HL-60/S4 treated with retinoic acid at 250 ng/mL for 4 days and 3 days (cell line): ENCODE measurements around the gene OR10G3.
"Not testable (repeated sequence)": the region's sequence is repeated elsewhere in the genome, so short reads cannot be mapped to it uniquely, and the experiment has no call there.

ENCODE experiments used
- in situ Hi-C: fragments of 300-500 bp; cut with MboI; formaldehyde crosslinking; loops from 2 replicates; pipeline ENCODE4 v1.7.0; 2022; ENCODE audit warnings: low sequenced_read_pairs

OR10G3 gene, protein sequence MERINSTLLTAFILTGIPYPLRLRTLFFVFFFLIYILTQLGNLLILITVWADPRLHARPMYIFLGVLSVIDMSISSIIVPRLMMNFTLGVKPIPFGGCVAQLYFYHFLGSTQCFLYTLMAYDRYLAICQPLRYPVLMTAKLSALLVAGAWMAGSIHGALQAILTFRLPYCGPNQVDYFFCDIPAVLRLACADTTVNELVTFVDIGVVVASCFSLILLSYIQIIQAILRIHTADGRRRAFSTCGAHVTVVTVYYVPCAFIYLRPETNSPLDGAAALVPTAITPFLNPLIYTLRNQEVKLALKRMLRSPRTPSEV

DNA sequence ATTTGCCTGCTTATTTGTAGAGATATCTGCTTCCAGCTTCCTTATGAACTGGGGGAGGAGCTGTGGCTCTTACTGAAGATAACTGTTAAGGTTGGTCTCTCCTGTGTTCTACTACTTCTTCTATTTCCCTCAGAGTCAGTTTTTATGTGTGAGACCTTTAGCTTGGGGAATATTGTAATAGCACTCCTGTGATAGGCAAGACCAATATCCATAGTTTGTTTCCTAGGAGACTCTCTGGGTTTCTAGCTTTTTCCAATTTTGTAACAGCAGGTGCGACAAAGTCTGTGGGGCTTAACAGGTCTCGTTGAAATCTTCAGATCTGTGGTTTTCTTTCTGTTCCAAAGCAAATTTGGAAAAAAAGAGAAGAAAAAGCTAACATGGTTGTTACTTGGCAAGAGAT is at the start of gene OR10G3:
TSS of gene OR10G3 (minus strand) at position 101 of the 400 bp plus-strand sequence. CDS start 9,332 bp downstream, outside the sequence.
- in situ Hi-C loops, result no loop called here

DNA sequence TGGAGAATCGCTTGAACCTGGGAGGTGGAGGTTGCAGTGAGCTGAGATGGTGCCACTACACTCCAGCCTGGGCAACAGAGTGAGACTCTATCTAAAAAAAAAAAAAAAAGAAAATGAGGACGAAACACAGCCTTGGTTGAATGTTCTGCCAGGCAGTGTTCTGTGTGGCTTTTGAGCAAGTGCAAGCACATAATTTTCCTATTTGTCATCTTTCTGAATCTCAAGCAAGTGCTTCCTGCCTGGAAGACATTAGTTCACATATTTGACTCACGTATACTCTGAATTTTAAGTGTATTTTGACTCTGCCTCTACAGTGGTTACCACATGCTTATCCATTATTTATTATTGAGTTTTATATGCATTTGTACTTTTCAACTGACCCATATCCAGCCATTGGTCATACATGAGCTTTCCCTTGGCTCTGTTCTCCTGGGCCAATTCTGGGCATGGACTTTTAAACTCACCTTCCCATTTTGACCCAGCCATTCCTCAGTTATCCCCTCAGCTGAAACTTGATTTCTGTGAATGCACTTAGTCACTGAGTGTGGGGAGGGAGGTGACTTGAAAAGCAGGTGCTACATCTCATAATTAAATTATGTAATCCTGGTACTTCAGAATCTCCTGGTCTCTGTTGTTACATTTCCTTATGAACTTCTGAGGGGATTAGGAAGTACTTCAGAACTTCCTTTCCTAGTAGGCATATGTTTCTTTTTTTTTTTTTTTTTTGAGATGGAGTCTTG is 46.8 kb upstream of the OR10G3 start:
- in situ Hi-C loops, result no loop called here

DNA sequence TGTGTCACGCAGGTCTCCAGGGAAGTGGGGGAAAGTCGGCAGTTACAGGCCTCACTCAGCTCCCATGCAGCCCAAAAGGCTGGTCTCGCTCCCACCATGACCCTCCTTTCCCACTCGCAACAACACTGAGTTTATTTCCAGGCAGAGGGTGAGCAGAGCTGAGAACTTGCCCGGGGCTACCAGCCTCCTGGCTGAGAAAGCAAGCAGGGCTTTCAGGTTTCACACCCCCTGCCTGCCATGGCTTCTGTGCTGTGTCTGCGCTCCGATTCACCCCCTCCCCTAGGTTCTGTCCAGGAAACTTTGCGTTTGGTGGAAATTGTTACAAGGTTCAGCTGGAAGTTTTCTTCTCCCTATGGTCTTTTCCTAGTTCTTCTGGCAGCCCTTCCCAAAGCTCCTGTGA is 37.7 kb upstream of the OR10G3 start:
- in situ Hi-C loops, result no loop called here

DNA sequence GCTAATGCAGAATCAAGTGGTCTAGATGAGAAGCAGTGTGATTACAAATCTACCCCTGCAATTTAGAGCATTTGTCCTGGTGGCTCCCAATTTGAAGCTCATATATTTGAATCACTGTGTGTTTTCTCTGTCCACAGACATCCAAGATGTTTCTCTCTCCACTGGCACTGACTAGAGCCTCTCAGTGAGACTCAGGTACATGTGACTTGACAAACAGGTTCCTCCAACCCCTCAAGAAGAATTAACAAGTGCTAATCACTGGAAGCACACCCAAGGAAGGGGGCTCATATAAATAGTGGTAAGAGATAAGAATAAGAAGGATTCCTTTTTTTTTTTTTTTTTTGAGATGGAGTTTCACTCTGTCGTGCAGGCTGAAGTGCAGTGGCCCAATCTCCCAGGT is 34.4 kb upstream of the OR10G3 start:
- in situ Hi-C loops, result no loop called here

DNA sequence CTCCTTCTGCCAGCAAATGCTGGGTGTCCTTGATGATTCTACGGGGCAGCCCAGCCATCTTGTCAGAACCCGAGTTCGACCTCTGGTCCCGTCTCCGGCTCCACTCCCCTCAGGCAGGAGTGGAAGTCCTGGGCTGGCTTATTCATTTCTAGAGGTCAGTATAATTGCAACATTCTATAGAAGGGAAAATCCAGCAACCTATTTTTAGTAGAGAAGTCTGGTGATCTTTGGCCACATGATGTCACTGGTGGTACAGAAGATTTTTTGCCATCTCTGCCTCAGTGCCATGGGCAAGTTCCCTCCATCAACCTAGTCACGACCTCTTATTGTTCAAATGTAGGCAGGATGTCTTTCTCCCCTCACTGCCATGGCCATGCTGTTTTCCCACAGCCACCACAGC is 32.4 kb upstream of the OR10G3 start:
- in situ Hi-C loops, result no loop called here

DNA sequence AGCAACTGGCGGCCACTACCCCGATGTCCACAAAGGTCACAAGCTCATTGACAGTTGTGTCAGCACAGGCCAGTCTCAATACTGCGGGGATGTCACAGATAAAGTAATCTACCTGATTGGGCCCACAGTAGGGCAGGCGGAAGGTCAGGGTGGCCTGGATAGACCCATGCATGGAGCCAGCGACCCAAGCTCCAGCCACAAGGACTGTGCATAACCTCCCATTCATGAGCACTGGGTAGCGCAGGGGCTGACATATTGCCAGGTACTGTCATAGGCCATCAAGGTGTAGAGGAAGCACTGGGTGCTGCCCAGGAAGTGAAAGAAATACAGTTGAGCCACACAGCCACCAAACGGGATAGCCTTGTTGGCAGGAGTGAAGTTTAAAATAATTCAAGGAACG is 22.3 kb upstream of the OR10G3 start:
- in situ Hi-C loops, result not testable (repeated sequence)

DNA sequence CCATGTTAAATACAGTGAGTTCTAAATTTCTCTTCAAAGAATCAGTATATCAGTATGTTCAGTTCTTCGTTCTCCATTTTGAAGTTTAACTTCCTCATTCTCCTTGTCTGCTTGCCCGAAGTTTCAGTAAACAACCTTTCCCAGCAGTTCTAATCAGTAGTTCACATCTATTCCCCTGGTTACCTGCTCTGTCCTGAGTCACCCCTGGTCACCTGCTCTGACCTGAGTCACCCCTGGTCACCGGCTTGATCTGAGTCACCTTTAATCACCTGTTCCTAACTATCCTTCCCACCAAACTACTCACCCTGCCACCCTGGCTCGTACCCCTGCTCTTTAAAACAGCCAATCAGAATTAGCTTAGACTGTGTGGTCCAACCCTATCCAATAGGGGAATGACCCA is 9.4 kb upstream of the OR10G3 start:
- in situ Hi-C loops, result no loop called here

DNA sequence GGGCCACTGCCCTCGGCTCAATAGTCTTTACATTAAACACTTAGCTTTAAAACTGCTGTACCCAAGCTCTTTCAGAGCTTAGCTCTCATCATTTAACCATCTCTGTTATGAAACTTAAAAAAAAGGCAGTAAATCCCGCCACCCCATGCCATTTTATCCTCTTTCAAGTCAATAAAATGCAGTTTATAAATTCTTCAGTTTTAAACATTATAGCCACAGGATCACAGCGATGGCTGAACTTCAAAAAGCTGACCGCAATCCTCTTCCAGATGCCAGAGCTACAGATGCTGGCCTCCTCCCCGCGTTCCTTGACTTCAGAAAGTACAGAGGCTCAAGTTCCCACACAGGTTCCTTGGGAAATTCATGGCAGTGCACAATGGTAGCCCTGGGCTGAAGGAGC is 4.2 kb downstream of the OR10G3 start:
- in situ Hi-C loops, result no loop called here

- in situ Hi-C loops, result no loop called here
These were observed 7.3 kb downstream of the OR10G3 start for GRCh38 chr14:21572604-21573003.

- in situ Hi-C loops, result no loop called here
These were observed 21.1 kb downstream of the OR10G3 start for GRCh38 chr14:21558703-21559170.

GRCh38 chr14:21557084-21557901 is 22.6 kb downstream of the OR10G3 start:
- in situ Hi-C loops, result no loop called here

- in situ Hi-C loops, result no loop called here
These were observed 23.3 kb downstream of the OR10G3 start for GRCh38 chr14:21556378-21557083.

- in situ Hi-C loops, result no loop called here
These were observed 26.6 kb downstream of the OR10G3 start for GRCh38 chr14:21553266-21553665.

DNA sequence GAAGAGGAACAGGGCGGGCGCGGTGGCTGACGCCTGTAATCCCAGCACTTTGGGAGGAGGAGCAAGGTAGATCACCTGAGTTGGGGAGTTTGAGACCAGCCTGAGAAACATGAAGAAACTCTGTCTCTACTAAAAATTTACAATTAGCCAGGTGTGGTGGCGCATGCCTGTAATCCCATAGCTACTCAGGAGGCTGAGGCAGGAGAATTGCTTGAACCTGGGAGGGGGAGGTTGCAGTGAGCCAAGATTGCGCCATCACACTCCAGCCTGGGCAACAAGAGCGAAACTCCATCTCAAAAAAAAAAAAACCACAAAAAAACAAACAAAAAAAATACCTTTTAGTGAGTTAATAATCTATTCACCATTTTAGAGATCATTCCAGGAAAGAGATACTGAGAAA is 35.3 kb downstream of the OR10G3 start:
- in situ Hi-C loops, result not testable (repeated sequence)

DNA sequence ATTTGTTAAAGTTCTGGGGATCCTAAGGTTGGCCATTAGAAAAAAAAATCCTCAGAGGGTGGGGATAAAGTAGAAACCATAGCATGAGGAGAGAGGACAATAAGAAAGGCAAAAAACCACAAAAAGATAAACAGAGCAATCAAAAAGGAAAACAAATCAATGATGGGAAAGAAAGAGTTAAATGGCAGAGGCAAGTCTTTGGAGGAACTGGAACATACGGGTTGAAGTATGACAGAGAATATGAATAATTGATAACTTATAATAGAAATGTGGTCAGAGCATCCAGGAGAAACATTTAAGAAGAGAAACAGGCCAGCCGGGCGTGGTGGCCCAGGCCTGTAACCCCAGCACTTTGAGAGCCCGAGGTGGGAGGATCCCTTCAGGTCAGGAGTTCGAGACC is 35.9 kb downstream of the OR10G3 start:
- in situ Hi-C loops, result no loop called here

- in situ Hi-C loops, result no loop called here
These were observed 36.3 kb downstream of the OR10G3 start for GRCh38 chr14:21543521-21543960.

GRCh38 chr14:21541413-21542074 is 38.3 kb downstream of the OR10G3 start:
- in situ Hi-C loops, result no loop called here

DNA sequence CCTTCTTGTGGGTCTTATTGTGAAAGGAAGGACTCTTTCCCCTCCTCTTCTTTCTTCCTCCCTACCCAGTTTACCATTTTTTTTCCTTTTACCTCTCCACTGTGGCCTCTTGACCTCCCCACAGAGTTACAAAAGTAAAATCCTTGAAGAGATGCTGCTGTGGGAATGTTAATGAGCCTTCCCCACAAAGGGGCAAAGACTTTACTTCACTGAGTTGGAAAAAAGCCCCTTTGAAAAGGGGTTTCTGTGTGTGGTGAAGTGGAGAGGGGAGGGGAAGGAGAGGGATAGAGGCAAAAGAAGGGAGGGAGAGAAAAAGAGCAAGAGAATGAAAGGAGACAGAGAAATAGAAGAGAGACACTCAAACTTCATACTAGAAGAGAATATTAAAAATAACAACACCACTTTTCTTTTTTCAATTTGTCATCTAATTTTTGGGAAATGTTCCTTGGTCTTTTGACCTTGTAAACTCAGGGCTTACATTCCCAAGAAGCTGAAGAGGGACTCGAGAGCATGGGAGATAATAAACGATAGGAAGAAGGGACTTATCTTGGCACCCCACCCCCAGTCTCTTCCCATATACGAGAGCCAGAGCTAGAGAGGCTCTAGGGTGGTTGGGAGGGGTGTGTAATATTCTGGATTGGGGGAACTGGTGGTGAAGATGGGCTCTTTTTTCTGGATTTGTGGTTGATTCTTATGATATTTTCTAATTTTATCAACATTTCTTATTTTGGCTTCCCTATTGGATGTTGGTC is 40.5 kb downstream of the OR10G3 start:
- in situ Hi-C loops, result no loop called here

DNA sequence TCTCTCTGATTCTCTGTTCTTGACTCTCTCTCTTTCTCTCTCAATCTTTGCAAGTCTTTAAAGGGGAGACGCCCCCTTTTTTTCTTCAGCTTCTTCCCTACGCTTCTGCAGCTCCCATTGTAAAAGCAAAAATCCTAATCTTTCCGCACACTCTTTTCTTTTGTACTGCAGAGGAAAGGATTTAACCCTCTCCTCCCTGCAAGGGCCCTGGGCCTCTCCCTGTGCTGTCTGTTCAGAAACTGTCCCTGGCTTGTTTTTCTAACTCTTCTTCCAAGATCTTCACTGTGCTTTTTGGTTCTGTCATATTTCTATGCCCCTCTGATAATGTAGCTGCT is 42.8 kb downstream of the OR10G3 start:
- in situ Hi-C loops, result no loop called here
